Limb (tissue), 2 donors: ENCODE data around the gene TMEM204.

Experiments used
- DNase-seq, 2 donors: peaks; one replicate each; pipeline ENCODE4 v3.0.0-alpha.2; 2016; ENCODE audit errors: extremely low spot score in 2 of 2

The TMEM204 gene

DNA sequence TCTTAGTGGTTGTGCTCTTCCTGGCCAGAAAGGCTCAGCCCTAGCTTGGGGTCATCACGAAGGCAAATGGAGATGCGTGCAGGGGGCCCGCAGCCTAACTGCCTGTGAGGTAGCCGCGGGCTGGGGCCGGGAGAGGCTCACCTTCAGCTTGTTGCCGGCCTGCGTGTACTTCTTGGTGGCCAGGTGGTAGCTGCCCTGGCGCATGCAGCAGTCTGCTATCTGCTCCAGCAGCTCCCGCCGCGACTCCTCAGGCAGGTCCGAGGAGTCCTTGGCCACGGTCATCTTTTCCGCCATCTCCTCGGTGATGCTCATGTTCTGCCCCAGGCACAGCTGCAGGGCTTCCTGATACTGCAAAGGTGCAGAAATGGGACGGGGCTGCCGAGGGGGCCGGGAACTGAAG, 13.0 kb upstream of the TMEM204 start:
- no peak for DNase-seq

DNA sequence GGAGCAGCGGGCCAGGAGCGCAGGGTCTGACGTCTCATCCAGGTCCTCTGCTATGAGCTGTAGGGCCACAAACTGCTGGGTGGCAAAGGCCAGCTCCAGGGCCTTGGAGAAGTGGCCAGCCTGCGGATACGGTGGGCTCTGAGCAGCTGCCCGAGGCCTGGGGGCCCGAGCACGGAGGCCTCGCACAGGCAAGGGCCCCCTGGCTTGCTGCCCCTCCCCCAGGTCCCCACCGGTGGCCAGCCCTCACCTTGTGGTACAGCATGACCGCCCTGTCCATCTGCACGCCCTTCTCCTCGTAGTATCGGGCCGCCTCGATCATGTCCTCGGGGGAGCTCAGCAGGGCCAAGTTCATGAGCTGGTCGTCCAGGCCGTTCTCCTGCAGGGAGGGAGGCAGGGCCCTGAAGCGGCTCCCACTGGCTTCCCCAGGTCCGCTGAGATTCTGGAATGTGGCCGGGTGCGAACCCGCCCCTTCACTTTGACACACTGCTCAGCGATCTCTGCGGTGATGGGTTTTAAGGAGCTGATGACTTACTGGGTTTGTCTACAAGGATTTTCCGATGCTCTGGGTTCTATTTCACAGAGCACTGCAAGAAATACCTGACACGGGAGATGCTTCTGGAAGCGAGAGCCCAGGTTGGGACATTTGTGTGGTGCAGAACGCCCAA, 9.8 kb upstream of the TMEM204 start:
- DNase-seq: no peak

DNA sequence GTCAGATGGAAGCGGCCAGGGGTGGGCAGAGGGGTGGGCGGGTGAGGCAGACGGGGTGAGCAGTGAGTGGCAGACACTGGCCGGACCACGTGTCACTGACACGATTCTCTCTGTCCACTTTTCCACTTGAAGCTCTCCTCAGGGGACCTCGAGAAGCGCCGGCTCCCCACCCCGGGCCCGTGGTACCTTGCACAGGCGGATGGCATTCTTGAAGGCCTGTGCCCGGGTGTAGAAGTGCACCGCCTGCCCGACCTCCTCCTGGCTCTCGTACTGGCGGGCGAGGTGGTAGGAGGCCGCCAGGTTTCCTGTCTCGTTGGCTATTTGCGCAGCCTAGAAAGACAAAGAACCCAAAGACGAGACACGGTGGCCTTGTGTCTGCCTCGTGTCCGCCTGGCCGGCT, 9.1 kb upstream of the TMEM204 start:
- DNase-seq: no peak

DNA sequence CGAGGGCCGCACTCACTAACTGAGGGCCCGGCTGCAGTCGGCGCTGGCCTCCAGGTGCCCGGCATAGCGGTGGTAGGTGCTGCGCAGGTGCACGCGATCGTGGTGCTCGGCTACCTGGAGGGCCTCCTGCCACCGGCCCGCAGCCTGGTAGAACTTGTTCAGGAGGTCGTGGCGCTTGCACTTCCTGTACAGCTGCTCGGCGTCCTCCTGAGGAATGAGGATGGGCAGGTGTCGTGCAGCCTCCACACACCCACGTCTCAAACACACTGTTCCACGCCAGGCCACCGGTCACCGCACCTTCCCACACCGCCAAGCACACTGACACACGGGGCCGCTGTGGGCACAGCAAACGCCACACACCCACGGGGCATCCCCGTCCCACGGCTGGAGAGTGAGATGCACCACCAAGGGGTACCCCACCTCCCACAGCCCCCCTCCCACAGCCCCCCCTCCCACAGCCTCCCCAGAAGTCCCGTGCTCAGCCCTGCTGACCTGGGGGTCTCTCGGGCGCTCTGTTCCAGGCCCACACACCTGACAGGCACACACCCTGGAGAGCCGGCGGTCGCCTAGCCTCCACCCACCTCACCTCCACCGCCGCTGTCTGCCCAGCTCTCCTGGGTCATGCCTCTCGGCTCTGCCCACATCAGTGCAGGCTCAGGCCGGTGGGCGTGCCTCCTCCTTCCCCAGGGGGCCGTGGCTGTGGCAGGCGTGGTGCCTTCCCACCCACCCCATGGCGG, 7.4 kb upstream of the TMEM204 start:
- DNase-seq: no peak

GRCh38 chr16:1526608-1527555, 6.6 kb upstream of the TMEM204 start:
- no peak for DNase-seq

DNA sequence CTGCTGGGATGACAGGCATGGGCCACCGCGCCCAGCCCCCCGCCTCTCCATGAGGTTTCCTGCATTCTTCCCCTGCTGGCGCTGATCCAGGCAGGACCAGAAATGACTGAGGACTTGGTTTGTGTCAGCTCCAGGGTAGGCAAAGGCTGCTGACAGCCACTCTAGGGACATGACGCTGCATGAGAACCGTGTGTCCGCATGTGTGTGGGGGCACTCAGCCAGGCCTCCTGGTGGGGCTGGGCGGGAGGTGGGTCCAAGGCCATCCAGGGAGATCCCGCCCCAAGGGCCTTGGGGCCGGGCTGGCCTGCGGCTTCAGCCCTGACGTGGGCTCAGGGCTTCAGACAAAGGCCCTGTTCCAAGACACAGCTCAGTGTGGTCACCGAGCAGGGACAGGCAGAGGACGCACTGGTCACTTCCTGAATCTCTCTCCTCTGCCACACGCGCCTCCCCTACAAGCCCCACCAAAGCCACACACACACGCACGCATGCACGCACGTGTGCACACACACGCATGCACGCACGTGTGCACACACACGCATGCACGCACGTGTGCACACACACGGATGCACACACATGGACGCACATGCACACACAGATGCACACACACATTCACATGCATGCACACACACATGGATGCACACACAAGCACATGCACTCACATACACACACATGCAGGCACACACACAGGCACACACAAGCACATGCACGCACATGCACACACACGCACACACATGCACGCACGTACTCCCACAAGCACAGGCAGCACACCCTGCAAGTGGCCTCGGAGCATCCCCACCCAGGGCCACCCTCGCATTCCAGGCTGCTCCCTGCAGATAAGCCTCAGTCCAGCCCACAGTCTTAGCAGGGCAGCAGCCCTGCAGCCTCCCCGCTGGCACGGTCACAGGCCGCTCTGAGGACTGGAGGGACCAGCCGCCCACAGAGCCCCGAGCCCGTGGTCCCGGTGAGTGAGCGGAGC, 5.3 kb upstream of the TMEM204 start:
- no peak for DNase-seq

GRCh38 chr16:1528921-1529537, 4.4 kb upstream of the TMEM204 start:
- DNase-seq: no peak

- no peak for DNase-seq
Measured at GRCh38 chr16:1530349-1530882, 3.0 kb upstream of the TMEM204 start.

GRCh38 chr16:1530883-1531637, 2.4 kb upstream of the TMEM204 start:
- peak; percentile 30 to 57 for DNase-seq

GRCh38 chr16:1531638-1531910, 1.9 kb upstream of the TMEM204 start:
- no peak for DNase-seq

GRCh38 chr16:1532081-1532760, 1.2 kb upstream of the TMEM204 start:
- DNase-seq: no peak

GRCh38 chr16:1532771-1533170, 695 bp upstream of the TMEM204 start:
- no peak for DNase-seq

- no peak for DNase-seq
Measured at GRCh38 chr16:1534021-1535020, 855 bp downstream of the TMEM204 start.

DNA sequence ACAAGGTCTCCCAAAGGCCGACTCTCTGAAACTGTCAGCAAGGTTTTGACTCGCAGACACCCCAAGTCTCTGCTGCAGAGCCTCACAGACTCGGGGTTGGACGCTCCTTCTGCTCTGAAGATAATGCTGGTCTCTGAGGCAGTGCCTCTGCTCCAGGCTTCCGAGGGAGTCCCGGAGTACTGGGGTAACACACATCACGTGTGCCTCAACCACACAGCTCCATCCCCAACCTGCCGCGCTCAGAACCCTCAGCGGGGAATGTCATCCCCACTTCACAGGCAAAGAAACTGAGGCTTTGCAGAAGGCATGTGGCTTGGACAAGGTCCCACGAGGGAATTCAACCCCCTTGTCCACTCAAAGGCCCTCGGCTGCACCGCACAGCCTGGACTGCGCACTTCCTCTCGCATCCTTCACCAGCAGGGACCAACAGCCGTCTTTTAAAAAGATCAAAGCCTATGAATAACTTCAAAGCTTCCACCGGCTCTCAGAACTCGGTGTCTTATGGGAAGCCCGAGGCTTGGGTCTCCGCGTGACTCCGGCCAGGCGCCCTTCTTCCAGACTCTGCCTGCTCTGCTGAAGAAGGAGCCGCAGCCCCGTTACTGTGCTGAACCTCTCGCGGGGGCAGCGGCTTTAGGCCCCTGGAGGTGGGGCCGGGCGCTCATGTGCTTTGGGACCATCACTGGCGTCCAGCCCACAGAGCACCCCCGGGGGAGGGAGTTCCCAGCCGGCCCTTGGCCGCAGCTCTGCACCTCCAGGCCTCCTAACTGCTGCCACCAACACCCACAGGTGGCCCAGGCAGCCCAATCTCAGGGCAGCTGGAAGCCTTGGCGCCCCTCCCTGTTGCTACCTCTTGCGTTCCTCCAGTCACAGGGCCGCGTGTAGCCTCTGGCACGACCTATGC, 2.2 kb downstream of the TMEM204 start:
- DNase-seq: no peak

- no peak for DNase-seq
Measured at GRCh38 chr16:1536601-1537000, 3.1 kb downstream of the TMEM204 start.

DNA sequence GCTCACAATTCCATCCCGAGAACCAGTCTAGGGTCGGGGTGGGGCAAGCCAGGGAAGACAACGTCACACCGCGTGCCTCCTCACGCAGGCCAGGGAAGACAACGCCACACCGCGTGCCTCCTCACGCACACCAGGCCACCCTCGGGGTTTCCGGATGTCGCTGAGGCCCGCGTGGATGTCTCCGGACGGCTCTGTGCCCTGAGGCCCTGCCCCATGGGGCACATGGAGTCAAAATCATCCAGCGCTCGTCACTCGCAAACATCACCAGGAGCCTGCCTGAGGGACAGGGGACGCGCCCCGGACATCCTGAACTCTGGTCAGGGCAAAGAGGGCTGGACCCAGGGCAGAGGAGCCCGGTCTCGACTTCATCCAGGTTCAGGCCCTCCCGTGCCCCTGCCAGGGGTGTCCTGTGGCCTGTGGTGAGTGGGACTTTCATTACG, 3.7 kb downstream of the TMEM204 start:
- no peak for DNase-seq

DNA sequence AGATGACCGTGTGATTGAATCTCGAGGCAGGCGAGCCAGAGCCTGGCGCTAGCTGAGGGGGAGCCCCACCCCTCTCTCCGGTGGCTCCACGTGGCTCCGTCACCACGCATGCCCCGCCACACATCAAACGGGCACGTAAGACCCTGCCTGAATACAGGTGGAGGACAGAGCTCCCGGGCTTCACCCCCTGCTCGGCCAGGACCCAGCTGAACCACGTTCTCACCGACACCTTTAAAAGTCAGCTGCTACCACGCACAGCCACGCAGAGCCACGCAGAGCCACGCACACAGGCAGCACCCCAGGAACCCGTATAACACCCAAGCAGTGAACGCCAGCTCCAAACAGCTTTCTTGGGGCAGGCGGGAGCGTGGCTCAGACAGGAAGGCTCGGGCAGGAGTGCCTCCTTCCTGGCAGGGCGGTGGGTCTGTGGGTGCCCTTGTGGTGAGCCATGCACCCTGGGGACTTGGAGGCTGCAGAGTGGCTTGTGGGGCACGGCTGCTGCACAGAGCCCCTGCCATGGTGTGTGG, 4.4 kb downstream of the TMEM204 start:
- DNase-seq: no peak
